ENCODE measurements around the gene BORA.
"Not testable (repeated sequence)": the region's sequence is repeated elsewhere in the genome, so short reads cannot be mapped to it uniquely, and the experiment has no call there.

BORA gene

GRCh38 chr13:72774019-72774418 lies 46.3 kb downstream of the BORA start:
- DNase-seq, result no peak

GRCh38 chr13:72781451-72782439 lies 54.0 kb downstream of the BORA start, which contains the start of the genes DIS3 and PIBF1:
Gene DIS3 (minus strand): TSS chr13:72781900. CDS start chr13:72781832, 68 bp downstream.
Gene PIBF1 (plus strand): TSS chr13:72782133. CDS start chr13:72783470, 1,337 bp downstream.
- DNase-seq, result peak; percentile 95

DNA sequence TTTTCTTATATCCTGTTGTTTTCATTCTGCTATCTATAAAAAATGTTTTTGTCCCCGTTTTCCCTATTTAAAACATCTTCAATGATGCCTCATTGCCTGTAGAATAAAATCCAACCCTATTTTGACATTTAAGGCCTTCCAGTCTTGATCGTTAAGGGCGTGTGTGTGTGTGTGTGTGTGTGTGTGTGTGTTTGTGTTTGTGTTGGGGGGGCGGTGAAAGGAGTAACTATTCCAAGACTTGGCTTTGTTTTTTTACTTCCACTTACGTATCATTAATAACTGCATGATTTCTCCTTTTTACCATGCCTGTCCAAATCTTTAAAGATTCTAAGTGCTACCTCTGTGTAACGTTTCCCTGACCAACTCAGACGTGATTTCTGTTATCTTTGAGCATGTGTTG lies 55.0 kb downstream of the BORA start:
- DNase-seq, result no peak

- not testable (repeated sequence) for DNase-seq
Observed at GRCh38 chr13:72784679-72785078, 57.0 kb downstream of the BORA start.

DNA sequence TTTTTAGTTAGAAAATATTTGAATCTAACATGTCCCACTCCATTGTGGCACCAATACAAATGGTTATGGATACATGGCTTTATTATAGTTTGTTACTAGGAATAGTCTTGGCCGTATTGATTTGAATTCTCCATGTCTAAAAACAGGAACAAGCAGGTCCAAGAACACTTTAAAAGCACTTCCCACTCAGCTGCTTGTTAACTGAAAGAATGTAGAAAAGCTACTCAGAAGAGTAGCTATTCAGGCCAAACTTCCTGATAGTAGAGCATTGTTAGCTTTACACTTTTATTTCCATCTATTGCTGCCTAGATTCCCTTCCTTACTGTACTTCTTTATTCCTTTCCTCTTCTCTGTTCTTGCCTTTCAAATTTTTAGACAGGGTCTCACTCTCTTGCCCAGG lies 61.1 kb downstream of the BORA start:
- no peak for DNase-seq

DNA sequence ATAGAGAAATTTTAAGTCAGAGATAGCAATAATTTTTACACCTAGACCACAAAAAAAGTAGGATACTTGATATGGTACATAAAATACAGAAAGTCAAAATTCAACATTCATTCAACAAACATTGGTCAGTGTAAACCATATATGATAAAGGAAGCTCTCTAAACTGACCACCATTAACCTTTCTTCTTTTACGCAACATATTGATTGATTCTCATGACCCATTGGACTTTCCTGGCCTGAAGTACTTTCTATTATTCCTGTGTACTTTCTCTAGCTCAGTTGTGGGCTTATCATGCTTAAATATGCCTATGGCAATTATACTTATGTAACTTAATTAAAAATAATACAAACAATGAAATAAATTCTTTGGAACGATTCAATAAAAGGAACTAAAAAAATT lies 64.9 kb downstream of the BORA start:
- DNase-seq, result no peak

- DNase-seq, result no peak
Observed at GRCh38 chr13:72798817-72799216, 71.1 kb downstream of the BORA start.

GRCh38 chr13:72804301-72804700 lies 76.6 kb downstream of the BORA start:
- DNase-seq, result no peak
